Measurements from ENCODE around the gene RAB29.
"Not testable (repeated sequence)": the region's sequence is repeated elsewhere in the genome, so short reads cannot be mapped to it uniquely, and the experiment has no call there.

RAB29 gene

DNA sequence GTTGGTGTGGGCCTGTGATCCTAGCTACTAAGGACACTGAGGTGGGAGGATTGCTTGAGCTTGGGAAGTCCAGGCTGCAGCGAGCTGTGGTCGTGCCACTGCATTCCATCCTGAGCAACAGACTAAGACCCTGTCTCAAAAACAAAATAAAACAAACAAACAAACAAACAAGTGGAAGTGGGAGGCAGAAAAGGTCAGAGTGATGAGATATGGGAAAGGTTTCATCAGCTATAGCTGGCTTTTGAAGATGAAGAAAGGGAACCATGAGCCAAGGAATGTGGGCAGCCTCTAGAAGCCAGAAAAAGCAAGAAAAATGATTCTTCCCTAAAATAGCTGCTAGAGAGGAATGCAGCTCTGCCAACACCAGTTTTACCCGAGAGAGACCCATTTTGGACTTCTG, 14.7 kb downstream of the RAB29 start:
- peak; percentile 37 for DNase-seq

DNA sequence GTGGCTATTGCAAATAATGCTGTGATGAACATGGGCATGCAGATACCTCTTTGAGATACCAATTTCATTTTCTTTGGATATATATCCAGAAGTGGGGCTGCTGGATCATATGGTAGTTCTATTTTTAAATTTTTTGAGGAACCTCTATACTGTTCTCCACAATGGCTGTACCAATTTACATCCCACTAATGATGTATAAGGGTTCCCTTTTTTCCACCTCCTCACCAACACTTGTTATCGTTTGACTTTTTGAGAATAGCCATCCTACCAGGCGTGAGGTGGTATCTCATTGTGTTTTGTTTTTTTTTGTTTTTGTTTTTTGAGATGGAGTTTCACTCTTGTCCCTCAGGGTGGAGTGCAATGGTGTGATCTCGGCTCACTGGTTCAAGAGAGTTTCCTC, 18.7 kb downstream of the RAB29 start:
- no peak for DNase-seq

GRCh38 chr1:205754857-205755256, 20.4 kb downstream of the RAB29 start:
- DNase-seq, result no peak

DNA sequence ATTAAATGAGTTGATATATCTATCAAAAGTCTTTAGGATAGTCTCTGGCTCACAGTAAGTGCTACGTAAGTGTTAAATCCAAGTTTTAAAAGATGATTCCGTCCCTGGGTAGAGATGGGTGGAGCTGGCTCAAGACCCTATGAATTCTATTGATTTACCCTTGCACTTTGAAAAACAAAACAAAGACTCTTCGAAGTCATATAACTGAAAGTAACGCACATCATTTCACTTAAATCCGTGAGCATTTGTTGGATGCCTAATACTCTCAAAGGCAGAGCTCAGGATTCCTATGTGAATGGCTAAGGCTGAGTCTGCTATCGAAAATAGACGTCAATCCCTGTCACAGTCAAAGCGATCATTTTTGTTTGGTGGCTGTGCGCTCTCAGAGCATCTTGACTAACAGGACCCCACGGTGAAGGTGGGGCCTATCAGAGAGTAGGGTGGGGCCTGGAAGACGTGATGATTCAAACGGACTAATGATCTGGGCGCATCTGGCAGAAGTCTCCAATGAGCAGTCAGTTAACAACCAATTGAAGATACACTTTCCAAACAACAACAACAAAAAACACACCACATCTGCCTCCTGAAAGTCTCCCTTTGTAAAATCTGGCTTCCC, 24.1 kb downstream of the RAB29 start:
- no peak for DNase-seq

- peak; percentile 99 for DNase-seq
Measured at GRCh38 chr1:205750138-205751035, 24.9 kb downstream of the RAB29 start, which contains the start of gene NUCKS1. Gene NUCKS1, minus strand, starts transcription at chr1:205750182. Its CDS starts 209 bp downstream, at chr1:205749973.

DNA sequence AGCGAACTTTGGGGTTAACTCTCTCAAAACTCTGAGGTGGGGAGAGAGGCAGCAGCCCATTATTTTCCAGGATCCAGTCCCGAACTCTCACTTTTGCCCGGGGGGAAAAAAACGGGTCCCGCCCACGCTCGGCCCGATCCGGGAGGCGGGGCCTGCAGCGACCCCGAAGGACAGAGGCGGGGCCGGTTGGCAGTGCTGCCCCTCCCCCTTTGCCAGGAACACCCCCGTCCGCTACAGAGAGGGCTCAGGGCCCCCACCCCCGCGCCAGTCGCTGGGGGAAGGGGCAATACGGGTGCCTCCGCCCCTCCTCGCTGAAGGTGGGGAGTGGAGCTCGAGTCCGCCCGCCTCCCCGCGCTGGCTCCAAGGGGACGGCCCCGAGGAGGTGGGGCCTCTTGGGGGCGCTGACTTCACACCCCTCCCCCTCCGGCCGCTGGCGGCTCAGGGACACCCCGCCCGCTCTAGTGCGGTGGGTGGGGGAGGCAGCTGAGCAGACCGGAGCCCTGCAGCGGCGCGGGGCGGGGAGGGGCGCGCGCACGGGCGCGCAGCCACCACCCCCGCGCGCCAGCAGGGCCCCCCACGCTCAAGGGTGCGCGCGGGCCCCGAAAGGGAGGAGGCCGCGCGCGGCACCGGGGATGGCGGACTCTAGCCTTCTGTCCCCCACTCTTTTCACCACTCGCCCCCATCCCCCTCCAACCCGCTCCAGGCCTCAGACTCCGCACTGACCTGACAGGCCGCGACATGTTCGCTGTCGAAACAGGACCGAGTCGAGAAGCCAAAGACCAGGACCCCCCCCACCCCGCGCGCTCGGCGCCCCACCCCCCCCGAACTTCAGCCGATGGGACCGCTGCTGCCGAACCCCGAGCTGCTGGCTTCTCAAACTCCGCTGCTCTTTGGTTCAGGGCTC, 25.8 kb downstream of the RAB29 start:
- DNase-seq, result peak; percentile 96

GRCh38 chr1:205748403-205749233, 26.7 kb downstream of the RAB29 start:
- DNase-seq, result peak; percentile 82

DNA sequence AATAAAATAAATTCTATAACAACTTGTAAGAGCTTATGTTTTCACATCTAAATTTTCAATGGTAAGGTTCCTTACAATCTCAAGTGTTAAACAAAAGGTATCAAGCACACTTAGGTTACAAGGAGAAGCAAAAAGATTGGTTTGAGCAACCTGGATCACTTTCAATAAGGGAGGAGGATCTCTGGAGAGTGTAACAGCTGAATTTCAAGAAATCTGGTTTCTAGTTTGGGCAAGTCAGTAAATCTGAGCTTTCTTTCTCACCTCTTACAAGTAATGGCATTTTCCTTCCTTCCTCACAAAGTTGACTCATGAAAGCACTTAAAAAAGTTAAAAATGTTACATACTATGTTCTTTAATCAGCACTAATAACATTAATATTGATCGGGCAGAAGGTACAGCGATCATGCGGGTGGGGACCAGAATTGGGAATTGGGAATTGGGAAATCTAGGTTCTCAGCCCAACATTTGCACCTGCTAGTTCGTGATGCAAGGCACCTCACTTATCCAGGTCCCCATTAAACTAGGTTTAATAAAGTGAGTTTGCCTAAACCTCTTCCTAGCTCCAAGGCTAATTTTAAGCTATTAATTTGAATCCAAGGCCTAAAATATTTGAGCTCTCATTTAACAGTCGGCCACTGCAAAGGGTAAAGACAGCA, 28.4 kb downstream of the RAB29 start:
- no peak for DNase-seq

- DNase-seq, result no peak
Measured at GRCh38 chr1:205744403-205744802, 30.9 kb downstream of the RAB29 start.

- DNase-seq, result no peak
Measured at GRCh38 chr1:205743977-205744376, 31.3 kb downstream of the RAB29 start.

GRCh38 chr1:205741681-205742080, 33.6 kb downstream of the RAB29 start:
- no peak for DNase-seq

- DNase-seq, result no peak
Measured at GRCh38 chr1:205739348-205740160, 35.7 kb downstream of the RAB29 start.

GRCh38 chr1:205735218-205735617, 40.1 kb downstream of the RAB29 start:
- DNase-seq, result no peak

GRCh38 chr1:205733438-205734175, 41.7 kb downstream of the RAB29 start:
- no peak for DNase-seq

DNA sequence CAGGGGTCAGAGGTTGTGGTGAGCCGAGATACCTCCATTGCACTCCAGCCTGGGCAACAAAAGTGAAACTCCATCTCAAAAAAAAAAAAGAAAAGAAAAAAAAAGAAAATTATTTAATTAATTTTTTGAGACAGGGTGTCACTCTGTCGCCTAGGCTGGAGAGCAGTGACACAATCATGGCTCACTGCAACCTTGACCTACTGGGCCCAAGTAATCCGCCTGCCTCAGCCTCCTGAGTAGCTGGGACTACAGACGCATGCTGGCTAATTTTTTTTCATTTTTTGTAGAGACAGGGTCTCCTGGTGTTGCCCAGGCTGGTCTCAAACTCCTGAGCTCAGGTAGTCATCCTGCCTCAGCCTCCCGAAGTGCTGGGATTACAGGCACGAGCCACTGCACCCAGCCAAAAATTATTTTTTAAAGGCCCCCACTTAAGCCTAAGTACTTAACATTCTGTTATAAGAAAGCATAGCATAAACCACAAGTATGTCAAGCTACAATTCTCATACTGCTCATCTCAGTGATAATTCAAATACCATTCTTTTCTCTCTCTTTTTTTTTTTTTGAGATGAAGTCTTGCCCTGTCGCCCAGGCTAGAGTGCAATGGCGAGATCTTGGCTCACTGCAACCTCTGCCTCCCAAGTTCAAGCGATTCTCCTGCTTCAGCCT, 45.2 kb downstream of the RAB29 start:
- DNase-seq, result no peak

- no peak for DNase-seq
Measured at GRCh38 chr1:205726619-205727125, 48.6 kb downstream of the RAB29 start.

DNA sequence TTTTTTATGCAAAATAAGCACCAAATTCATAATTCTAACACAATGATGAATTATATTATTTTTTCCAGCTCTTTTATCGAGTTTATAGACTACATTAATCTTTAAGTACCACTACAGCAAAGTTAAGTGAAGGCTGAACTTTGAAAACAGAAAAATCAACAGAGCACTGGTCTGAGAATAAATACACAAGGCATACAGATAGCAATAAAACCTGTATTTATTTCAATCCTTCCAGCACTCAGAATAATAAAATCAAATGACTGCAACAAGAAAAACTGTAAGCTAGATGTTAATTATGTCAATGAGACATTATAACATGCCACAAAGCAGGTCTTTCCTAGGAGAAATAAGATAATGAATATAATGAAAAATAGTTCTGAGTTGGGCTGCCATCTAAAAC, 49.8 kb downstream of the RAB29 start:
- no peak for DNase-seq

DNA sequence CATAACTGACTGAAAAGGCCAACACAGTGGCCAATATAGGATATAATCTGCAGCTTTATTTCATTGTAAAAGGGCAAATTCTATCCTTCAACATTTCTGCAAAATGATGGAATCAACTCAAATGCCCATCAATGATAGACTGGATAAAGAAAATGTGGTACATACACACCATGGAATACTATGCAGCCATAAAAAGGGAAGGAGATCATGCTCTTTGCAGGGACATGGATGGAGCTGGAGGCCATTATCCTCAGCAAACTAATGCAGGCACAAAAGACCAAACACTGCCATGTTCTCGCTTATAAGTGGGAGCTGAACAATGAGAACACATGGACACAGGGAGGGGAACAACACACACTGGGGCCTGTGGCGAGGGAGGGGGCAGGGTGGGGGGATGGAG, 54.5 kb downstream of the RAB29 start:
- not testable (repeated sequence) for DNase-seq

DNA sequence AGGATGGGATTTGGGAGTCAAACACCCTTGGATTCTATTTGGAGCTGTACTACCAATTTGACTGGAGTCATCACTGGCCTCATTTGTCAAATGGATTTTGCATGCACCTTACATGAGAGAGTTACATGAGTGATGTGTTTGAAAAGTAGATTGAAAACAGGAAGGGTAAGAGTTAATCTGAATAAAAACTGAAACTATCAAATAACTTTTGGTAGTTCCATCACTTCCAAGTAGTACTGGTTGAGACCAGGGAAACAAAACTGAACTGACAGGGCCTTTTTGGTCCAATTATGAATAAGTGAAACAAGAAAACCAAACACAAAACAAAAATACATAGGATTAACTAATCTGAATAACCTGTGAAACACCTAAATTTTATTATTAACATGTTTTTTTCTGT, 55.5 kb downstream of the RAB29 start:
- peak; percentile 30 for DNase-seq
